ENCODE results near the gene TSC2.

GRCh38 chr16:2075631-2076030 is 27.8 kb downstream of the TSC2 start:
- TF ChIP-seq POLR2AphosphoS5 (IDR thresholded peaks at IDR 0.05; ENCODE audit: low read depth, low read length) (no peak), POLR2A (IDR thresholded peaks at IDR 0.05; ENCODE audit: low read depth, low read length) (no peak)
